MV-4-11 (cell line): ENCODE measurements around the gene SEPTIN10.
"Not testable (repeated sequence)": the region's sequence is repeated elsewhere in the genome, so short reads cannot be mapped to it uniquely, and the experiment has no call there.

Source experiments
- DNase-seq: peaks from one replicate; lab custom pipeline; 2025; lab: John Stamatoyannopoulos, UW

The SEPTIN10 gene

GRCh38 chr2:109601783-109602182 is 12.0 kb downstream of the SEPTIN10 start:
- no peak for DNase-seq

GRCh38 chr2:109597283-109597682 is 16.5 kb downstream of the SEPTIN10 start:
- DNase-seq: no peak

- DNase-seq: no peak
These were observed 18.1 kb downstream of the SEPTIN10 start for GRCh38 chr2:109595644-109596043.

GRCh38 chr2:109594246-109594885 is 19.4 kb downstream of the SEPTIN10 start:
- DNase-seq: no peak

GRCh38 chr2:109592905-109593304 is 20.9 kb downstream of the SEPTIN10 start:
- DNase-seq: no peak

GRCh38 chr2:109591206-109591605 is 22.6 kb downstream of the SEPTIN10 start:
- DNase-seq: no peak

- DNase-seq: no peak
These were observed 27.1 kb downstream of the SEPTIN10 start for GRCh38 chr2:109586687-109587086.

GRCh38 chr2:109582928-109583895 is 30.6 kb downstream of the SEPTIN10 start:
- DNase-seq: no peak

- not testable (repeated sequence) for DNase-seq
These were observed 36.1 kb downstream of the SEPTIN10 start for GRCh38 chr2:109577630-109578029.

GRCh38 chr2:109575373-109575772 is 38.4 kb downstream of the SEPTIN10 start:
- no peak for DNase-seq

GRCh38 chr2:109563980-109564550 is 49.7 kb downstream of the SEPTIN10 start:
- DNase-seq: no peak

- DNase-seq: no peak
These were observed 50.5 kb downstream of the SEPTIN10 start for GRCh38 chr2:109563288-109563687.

GRCh38 chr2:109562421-109562820 is 51.3 kb downstream of the SEPTIN10 start:
- DNase-seq: no peak

- no peak for DNase-seq
These were observed 53.5 kb downstream of the SEPTIN10 start for GRCh38 chr2:109560265-109560664.

- peak; percentile 74 for DNase-seq
These were observed 55.5 kb downstream of the SEPTIN10 start for GRCh38 chr2:109558076-109558882.

GRCh38 chr2:109557309-109557708 is 56.5 kb downstream of the SEPTIN10 start:
- no peak for DNase-seq

- no peak for DNase-seq
These were observed 58.3 kb downstream of the SEPTIN10 start for GRCh38 chr2:109555346-109555900.

- no peak for DNase-seq
These were observed 59.0 kb downstream of the SEPTIN10 start for GRCh38 chr2:109554758-109555157.

- no peak for DNase-seq
These were observed 64.7 kb downstream of the SEPTIN10 start for GRCh38 chr2:109549016-109549590.

GRCh38 chr2:109547280-109547679 is 66.5 kb downstream of the SEPTIN10 start:
- no peak for DNase-seq
